HG03520 (cell line): ENCODE measurements around the gene PLK3.
"Not testable (repeated sequence)": the region's sequence is repeated elsewhere in the genome, so short reads cannot be mapped to it uniquely, and the experiment has no call there.

ENCODE experiments used
- ATAC-seq: cut with Tn5 transposase; IDR thresholded peaks from one replicate; pipeline ENCODE4 v1.9.1; 2021; ENCODE audit warnings: mild to moderate bottlenecking, moderate library complexity; ENCODE audit not compliant: unreplicated experiment

Gene PLK3

DNA sequence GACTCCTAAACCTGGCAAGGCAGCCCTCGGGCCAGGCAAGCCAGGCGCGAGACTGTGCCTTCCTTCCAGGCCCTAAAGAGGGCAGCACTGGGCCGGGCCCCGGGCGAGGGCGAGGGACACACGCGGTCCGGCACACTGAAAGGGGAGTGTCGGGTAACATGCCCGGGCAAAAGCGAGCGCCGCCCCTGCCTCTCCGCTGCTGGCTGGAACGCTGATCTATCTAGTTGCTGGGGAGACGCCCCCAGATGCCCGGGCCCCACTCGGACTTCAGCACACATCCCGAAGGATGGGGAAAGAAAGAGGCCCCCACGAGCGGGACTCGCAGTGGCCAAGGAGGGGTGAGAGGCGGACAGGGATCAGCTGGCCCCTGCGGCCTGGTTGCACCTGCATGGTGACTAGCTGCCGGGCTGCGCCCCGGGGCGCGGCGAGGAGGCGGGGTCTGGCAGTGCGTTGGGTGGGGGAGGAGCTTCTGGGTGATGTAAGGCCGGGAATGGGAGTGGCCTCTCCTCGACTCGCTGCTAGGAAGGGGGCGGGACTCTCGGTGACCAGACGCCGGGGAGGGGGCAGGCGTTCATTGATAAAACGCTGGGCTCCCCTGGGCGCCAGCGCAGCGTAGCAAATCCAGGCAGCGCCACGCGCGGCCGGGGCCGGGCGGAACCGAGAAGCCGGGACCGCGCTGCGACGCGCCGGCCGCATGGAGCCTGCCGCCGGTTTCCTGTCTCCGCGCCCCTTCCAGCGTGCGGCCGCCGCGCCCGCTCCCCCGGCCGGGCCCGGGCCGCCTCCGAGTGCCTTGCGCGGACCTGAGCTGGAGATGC lies at the start of gene PLK3:
Gene PLK3 (plus strand): TSS at position 608 of the 815 bp plus-strand sequence. CDS start 87 bp downstream, at position 695.
- peak; percentile 65 for ATAC-seq

DNA sequence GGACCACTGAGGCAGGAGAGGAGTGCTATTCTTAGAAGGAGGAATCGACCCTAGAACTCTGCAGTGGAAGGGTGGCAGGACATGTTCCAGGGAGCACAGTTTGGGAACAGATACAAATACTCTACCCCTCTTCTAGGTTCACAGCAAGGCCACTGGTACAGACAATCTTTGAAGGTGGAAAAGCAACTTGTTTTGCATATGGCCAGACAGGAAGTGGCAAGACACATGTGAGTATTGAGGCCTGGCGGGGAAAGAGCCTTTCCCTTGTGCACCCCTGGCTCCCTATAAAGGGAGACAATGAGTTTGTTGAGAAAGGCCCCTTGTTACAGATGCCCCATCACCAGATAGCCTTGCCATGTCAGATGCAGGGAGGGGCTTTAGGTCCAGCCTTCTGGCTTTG lies 42.8 kb upstream of the PLK3 start:
- ATAC-seq, result no peak

DNA sequence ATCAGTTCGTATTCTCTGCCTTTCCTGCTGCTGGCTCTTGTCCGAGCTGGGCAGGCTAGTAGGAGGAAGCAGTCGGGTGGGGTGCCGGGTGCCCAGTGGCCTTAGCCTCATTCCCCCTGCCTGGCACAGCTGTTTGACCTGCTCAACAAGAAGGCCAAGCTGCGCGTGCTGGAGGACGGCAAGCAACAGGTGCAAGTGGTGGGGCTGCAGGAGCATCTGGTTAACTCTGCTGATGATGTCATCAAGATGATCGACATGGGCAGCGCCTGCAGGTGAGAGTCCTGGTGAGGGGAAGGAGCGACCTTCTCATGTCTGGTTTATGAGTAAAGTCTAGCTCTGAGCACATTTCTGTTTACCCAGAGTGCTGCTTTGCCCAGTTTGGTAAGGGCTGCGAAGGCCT lies 41.1 kb upstream of the PLK3 start:
- no peak for ATAC-seq

DNA sequence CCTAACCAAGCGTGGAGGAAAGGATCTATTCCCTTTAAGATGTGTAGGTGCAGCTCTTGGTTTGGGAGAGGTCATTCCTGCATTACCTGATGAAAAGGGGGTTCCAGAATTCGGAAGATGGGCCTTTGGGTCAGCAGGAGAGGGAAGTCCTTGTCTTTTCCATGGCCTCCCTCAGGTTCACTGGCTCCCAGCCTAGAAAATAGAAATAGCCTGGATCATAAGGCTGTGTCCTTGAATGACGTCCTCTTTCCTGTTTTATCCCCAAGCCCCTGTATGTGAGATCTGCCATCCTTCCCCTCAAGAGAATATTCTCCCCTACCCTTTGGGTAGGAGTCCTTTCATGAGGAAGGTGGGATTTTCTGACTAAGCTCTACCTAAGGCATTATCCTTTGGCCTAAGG lies 39.3 kb upstream of the PLK3 start:
- no peak for ATAC-seq

DNA sequence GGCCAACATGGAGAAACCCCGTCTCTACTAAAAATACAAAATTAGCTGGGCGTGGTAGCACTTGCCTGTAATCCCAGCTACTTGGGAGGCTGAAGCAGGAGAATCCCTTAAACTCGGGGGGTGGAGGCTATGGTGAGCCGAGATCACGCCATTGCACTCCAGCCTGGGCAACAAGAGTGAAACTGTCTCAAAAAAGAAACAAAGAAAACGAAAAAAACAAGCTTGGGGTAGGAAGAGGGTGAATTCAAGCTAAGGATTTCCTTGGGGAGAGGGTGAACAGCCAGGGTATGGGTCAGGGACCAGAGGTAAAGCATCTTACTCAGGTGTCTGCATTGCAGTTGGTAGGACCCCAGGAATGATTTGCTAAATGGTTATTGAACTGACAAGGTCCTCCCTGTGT lies 33.8 kb upstream of the PLK3 start:
- not testable (repeated sequence) for ATAC-seq

DNA sequence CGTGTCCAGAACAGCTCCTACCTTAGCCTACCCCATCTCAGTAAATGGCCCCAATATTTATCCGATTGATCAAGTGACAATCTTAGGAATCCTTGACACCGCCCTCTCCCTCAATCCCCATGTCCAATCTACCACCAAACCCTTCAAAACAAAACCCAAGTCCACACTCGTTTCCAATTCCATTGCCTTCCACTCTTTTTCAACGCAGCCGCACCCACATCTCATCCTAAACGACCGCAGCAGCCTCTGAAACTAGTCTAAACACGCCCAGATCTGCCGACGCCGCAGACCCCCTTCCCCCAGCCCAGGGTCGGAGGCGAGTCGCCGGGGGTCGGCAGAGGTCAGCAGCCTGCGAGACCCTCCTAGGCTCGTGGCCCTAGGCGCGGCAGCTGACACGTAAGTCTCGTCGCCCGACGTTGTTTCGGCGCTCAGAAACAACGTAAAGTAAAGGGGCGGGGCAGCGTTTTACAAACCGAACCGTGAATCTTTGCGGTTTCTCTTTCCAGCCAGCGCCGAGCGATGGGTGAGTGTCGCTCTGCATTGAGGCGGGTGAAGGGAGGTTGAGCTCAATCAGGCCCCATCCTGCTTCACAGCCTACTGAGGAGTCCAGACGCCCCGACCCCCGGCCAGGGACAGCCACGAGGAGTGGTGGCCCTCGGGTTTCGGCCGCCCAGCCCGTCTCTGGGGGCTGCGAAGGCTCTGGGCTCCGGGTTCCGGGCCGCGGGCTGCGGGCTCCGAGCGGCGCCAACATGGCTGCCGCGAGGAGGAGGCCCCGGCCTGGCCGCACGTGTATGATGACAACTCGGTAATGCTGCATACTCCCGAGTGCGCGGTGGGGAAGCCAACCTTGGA lies 24.9 kb upstream of the PLK3 start, which contains the start of gene RPS8:
Gene RPS8 (plus strand): TSS at position 463 of the 852 bp plus-strand sequence. CDS start 57 bp downstream, at position 520.
- ATAC-seq, result peak; percentile 57

DNA sequence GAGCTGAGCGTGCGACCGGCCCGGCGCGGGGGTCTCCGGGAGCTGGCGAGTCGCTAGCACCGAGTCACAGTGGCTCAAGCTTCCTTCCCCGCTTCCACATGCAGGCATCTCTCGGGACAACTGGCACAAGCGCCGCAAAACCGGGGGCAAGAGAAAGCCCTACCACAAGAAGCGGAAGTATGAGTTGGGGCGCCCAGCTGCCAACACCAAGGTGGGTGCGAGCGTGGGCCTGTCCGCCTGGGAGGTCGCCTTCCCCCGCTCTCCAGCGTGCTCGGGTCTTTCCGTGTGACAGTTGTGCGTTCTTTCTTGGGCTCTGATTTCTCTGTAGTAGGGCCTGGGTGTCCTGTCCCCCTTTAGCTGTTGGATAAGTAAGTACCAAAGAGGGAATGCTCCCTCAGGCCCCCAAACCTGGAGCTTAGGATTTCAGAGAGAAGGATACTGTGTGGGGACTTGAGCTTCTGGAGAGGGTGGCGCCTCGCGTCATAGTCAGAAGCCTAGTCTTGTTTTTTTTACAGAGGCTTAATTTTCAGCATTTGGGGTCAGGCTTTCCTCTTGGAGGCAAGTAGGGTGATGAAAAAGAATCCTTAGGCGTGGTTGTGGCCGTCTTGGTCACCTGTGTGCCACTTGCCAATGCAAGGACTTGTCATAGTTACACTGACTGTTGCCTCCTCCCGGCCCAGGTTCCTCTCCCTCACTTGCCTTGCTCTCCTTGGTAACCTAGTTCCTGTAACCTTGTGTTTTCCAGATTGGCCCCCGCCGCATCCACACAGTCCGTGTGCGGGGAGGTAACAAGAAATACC lies 24.0 kb upstream of the PLK3 start:
- no peak for ATAC-seq

DNA sequence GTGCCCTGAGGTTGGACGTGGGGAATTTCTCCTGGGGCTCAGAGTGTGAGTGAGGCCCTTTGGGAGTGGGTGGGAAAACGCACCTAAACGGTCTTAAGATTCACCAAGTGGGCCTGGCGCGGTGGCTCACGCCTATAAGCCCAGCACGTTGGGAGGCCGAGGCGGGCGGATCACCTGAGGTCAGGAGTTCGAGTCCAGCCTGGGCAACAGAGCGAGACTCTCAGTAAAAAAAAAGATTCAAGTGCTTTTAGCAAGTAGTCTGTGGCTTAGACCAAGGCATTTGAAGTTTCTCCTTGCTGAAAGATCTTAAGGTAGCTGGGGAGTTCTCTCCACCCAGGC lies 23.5 kb upstream of the PLK3 start:
- ATAC-seq, result no peak

DNA sequence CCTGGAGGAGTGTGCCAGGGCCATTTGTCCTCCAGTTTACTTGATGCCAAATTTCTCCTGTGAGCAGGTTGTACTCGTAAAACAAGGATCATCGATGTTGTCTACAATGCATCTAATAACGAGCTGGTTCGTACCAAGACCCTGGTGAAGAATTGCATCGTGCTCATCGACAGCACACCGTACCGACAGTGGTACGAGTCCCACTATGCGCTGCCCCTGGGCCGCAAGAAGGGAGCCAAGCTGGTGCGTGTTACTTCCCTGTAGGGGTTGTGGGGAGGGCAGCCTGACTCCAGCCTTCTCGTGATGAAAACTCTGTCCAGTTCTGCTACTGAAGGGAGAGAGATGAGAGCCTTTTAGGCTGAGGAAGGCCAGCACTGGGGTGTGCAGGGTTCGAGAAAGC lies 22.6 kb upstream of the PLK3 start:
- no peak for ATAC-seq

DNA sequence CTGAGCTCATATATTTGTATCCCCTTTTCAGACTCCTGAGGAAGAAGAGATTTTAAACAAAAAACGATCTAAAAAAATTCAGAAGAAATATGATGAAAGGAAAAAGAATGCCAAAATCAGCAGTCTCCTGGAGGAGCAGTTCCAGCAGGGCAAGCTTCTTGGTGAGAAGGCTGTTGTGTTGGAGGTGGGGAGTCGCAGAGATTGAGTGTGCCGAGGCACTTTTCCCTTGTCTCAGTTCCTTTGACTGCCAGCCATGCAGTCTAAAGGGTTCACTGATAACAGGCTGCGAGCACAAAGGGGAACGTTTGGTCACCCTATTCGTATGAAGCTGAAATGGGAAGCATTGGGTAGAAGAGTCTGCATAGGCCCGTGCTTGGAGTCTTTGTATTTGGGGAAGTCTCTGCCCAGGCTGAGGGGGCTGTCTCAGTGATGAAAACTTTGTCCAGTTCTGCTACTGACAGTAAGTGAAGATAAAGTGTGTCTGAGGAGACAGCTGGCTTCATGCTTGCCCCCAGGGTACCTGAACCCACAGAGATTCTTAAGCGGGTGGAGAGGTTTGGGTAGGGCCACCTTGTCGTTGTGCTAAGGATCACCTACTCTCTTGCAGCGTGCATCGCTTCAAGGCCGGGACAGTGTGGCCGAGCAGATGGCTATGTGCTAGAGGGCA lies 22.1 kb upstream of the PLK3 start:
- no peak for ATAC-seq

DNA sequence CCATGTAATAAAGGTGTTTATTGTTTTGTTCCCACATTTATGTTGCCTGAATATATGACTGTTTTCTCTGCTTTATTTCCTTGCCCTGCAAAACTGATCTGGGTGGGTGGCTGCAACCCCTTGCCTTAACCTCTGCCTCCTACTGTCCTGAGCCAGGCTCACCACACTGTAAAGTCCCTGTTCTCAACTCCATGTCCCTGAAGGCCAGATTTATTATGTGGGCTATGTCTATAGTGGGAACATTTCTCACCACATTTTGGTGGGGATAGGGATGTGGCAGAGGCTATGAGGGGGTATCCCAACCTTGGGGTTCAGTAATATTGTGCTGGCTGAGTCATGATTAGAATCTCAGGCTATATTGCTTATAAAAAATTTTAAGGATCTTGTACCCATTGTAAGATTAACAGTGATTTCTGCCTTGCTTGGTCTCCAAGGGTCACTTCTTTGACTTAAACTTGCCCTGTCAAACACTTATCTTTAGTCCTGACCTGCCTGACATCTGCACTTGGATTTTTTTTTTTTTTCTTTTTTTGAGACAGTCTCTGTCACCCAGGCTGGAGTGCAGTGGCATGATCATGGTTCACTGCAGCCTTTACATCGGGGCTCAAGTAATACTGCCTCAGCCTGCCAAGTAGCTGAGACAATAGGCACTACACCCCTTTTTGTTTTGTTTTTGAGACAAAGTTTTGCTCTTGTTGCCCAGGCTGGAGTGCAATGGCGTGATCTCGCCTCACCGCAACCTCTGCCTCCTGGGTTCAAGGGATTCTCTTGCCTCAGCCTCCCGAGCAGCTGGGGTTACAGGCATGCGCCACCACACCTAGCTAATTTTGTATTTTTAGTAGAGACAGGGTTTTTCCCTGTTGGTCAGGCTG lies 21.2 kb upstream of the PLK3 start:
- ATAC-seq, result no peak

DNA sequence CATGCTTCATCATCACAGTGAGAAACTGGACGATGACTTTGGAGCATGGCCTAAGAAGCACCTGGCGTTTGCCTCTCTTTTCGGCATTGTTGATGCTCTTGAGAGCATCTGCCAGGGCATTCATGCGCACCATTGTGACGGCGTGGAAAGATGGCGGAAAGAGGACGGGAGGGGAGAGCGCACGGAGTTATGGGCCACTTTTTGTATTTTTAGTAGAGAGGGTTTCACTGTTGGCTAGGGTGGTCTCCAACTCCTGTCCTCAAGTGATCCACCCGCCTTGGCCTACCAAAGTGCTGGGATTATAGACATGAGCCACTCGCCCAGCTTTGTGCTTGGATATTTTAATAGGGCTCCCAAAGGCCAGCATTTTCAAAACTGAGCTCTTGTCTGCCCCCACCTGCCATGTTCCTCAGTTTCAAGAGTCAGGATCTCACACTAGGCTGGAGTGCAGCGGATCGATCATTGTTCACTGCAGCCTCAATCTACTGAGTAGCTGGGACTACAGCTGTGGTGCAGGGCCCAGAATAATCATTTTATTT lies 19.5 kb upstream of the PLK3 start:
- ATAC-seq, result no peak

DNA sequence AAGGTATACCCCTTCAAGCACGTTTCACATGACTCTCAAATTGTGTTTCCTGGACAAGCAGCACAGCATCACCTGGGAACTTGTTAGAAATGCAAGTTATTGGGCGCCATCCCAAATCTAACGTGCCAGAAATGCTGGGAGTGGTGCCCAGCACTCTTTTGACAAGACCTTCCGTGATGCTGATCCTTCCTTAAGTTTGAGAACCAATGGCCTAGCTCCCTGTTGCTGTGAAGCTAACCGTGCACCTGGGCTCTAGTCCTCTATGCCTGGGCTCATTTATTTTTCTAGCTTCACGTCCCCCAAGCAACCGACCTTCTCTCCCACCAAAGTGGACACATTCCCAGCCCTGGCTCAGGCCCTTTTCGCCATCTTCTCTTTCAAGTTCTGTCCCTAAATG lies 16.5 kb upstream of the PLK3 start:
- no peak for ATAC-seq

DNA sequence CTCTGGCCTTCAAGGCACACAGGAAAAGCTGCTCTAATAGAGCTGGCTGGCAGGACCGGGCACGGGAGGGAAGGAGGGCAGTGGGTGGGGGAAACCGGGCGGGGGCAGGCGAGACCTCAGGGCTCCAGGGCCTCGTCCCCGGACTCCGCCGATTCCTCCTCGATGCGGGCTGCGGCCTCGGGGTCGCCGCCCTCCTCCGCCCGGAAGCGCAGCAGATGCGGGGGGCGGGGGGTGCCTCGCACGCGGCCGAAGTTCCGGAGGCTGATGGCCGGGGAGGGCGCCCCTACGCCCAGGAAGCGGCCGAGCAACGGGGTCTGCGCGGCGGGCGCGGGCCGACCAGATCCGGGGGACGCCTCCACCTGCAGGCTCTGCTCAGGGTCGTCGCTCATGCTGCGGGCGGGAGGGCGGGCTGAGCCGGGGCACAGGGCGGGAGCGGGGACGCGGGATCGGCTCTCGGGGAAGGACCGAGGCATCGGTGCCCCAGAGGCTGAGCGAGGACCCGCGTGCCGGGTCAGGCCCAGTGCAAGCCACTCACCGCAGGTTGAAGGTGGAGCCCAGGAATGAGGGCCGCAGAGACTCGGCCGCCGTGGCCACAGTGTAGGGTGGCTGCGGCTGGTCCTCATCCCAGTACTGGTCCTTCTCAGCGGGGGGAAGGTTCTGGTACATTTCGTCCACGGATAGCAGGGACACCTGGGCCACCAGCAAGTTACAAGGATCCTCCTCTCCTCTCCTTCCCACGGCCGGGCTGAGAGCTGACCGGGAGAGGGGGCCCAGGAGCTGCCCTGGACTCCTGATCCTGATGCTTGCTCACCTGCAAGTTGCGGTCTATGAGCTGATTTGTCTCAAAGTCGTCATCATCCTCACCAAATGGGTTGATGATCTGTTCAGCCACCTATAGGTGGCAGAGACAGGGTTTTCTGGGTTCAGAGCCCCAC lies 15.8 kb upstream of the PLK3 start:
- ATAC-seq, result no peak

DNA sequence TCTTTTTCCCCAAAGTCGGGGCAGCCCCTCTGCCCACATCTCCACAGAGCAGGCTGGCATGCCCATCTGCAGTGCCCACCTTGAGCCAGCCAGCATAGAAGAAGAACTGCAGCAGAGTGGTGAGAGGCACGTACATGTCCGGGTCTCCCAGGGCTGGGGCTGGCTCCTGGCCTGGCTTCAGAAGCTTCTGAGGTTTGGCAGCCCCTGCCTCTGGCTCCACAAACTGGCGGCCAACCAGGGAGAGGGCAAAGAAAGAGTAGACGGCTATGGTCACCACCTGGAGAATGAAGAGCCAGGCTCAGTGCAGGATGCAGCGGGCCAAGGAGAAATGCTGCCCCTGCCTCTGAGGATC lies 15.2 kb upstream of the PLK3 start:
- ATAC-seq, result no peak

DNA sequence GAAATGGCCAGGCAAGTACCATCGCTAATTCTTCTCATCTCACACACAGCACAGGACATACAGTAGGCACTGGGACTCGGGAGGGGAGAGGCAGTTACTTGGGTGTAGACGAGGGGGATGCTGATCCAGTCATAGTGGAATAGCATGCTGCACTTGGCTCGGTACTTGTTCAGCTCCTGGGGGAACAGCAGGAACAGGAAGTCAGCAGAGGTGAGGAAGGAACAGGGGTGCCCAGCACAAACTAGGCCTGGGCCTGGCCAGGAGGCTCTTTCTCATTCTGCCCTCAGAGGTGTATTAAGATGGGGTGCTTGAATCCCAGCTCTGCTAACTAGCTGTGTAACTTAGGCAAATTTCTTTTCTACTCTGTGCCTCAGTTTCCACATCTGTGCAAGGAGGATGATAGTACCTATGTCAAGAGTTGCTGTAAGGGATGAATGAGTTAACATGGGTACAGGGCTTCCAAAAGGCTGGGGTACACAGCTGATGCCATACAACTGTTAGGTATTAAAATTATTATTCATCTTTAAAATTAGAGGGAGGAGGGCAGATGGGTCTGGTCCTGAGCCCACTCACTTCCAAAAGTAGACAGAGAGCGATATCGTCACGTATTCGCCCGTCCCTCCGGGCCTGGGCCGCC lies 14.6 kb upstream of the PLK3 start:
- ATAC-seq, result no peak

DNA sequence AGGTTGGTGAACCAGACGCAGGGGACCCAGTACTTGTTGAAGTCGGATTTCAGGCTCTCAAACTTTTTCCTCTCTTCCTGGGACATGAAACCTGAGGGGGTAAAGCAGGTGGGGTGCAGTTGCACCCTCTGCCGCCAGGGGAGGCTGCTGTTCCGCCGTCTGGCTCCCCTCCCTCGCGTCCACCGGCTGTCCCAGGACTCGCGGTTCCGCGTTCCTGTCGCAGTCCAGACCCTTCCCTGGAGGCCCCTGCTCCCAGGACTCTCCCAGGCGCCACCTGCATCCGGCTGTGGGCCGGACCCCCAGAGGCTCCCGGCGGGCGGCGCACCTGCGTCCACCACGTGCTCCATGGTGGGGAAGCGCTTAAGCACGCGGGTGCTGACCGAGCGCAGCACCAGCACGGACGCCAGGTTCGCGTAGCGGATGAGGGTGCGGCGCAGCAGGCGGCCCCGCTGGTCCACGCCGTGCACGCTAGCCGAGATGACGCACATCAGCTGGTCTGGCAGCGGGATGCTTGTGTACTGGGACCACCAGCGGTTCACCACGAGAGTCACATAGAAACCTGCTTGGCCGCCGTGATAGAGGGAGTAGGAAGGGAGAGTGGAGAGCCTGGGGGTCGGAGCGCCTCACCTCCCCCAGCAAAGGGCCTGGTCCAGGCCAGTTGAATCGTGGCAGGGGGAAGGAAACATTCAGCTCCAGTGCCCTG lies 13.9 kb upstream of the PLK3 start:
- no peak for ATAC-seq
